Heart left ventricle (tissue), 16 donors: ENCODE measurements around the gene AFAP1L2. TPM values are rescaled to one million over a fixed set of nuclear protein-coding genes. Genes with fewer than 3 reads are reported as not detected.

Source experiments
- ATAC-seq, 4 donors: fragments of 200-7000 bp; cut with Tn5 transposase; one replicate each; pipeline ENCODE4 v1.9.1; 2020 to 2022; ENCODE audit warnings: moderate library complexity in 4 of 4, mild to moderate bottlenecking in 3 of 4, moderate number of reproducible peaks in 1 of 4
- DNase-seq, 5 donors: peaks; one replicate each; pipeline ENCODE4 v3.0.0-alpha.2; 2020
- H3K27ac ChIP-seq, 12 donors: fragments of 200-600 bp; sonication (generic) in 4 of 12; one replicate each; pipeline versions ENCODE4 v1.5.0 to v1.8.0; 2016 to 2022; ENCODE audit warnings: mild to moderate bottlenecking in 2 of 12
- H3K27me3 ChIP-seq, 9 donors: fragments of 200-600 bp; sonication (generic) in 2 of 9; one replicate each; pipeline versions ENCODE4 v1.5.1 to v1.8.0; 2016 to 2022; ENCODE audit warnings: mild to moderate bottlenecking in 3 of 9
- H3K36me3 ChIP-seq, 9 donors: fragments of 200-600 bp; sonication (generic) in 2 of 9; one replicate each; pipeline versions ENCODE4 v1.5.0 to v1.8.0; 2018 to 2022; ENCODE audit warnings: mild to moderate bottlenecking in 2 of 9
- H3K4me1 ChIP-seq, 12 donors: fragments of 200-600 bp; sonication (generic) in 4 of 12; one replicate each; pipeline versions ENCODE4 v1.5.0 to v1.8.0; 2016 to 2022; ENCODE audit warnings: mild to moderate bottlenecking in 3 of 12
- H3K4me3 ChIP-seq, 12 donors: fragments of 200-600 bp; sonication (generic) in 4 of 12; one replicate each; pipeline versions ENCODE4 v1.5.0 to v1.8.0; 2017 to 2022; ENCODE audit warnings: mild to moderate bottlenecking in 9 of 12, moderate library complexity in 4 of 12
- H3K9me3 ChIP-seq, 12 donors: fragments of 200-600 bp; sonication (generic) in 4 of 12; one replicate each; pipeline versions ENCODE4 v1.5.0 to v1.8.0; 2016 to 2022; ENCODE audit warnings: mild to moderate bottlenecking in 1 of 12
- POLR2A ChIP-seq, 2 donors: fragments of 450-650 bp; IDR thresholded peaks; one replicate each; pipeline ENCODE4 v1.6.1; 2017; ENCODE audit warnings: antibody characterized with exemption in 2 of 2, mild to moderate bottlenecking in 2 of 2, moderate library complexity in 2 of 2
- WGBS, 4 donors: extraction: QIAGEN DNeasy Blood & Tissue Kit in 2 of 4; methylation state at CpG; one replicate each; pipeline versions ENCODE4 v1.1.5 to v1.1.7; 2013 to 2018; 5-methylcytosine and 5-hydroxymethylcytosine counted together
- intact Hi-C, 10 donors: fragments of 100-400 bp; cut with DNase I; formaldehyde crosslinking; loops; one replicate each; pipeline versions ENCODE4 v1.11.1 to v1.14.2; 2022
- polyA plus RNA-seq, 2 donors: library from polyadenylated mRNA; stranded (reverse); fragments of 200-250 nt; gene quantifications; one replicate each; pipeline ENCODE4 v1.2.3, GENCODE V29; 2013
- total RNA-seq, 9 donors: library from RNA; depleted of rRNA in 2 of 9; stranded (reverse); fragments of >200 nt in 2 of 9; fragmentation: NEBNext Ultra II Directional in 3 of 9; extraction: Animal tissue kit (Norgen Biotek cat#: 25700) in 3 of 9; gene quantifications; one replicate each; pipeline versions ENCODE4 v1.1.0 to v1.2.4, GENCODE V29; 2016 to 2023
- TF ChIP-seq, protein P1 (sequence below), 12 donors: fragments of 200-600 bp; sonication (generic) in 4 of 12; IDR thresholded peaks; one replicate each; pipeline versions ENCODE4 v1.5.0 to v1.8.0; 2018 to 2022; ENCODE audit warnings: antibody characterized with exemption in 12 of 12, mild to moderate bottlenecking in 5 of 12
- donor health status: ischemic (EF 13 %, LVEDD 7.1; RV severe dilation, severe dysfunction).
- donor health status: healthy with polysubstance abuse.
- donor health status: DM: no; HTN: yes; CAD: no.
- donor health status: DM: no; HTN: no; CAD: no.
- donor health status: ischemic (EF 25% LVEDD 6.9; RV normal size, moderate dysfunction).
- donor health status: ischemic (EF 25% LVEDD 5.7; RV mildly dilated, moderate dysfunction).
- donor health status: healthy.
- donor health status: DM: yes; HTN: yes; CAD: no.
- donor health status: ischemic (EF 35%, LVEDD 5.7; RV mildly dilated, moderate dysfunction).
- donor health status: nonischemic (EF 11% LVEDD 7.7; RV severe dilation, severe dysfunction).
- donor health status: DM: yes; HTN: yes; CAD: no.
- donor health status: PGD.
- donor health status: ischemic (EF 29% LVEDD 5.4; RV normal size, mild dysfunction).
- donor health status: nonischemic (EF 23%, LVEDD 6.1; RV moderate dilation, normal function).

Gene AFAP1L2
- total and polyA plus RNA-seq, 11 donors, result 2.8 to 8.2 (median 4.3) TPM

DNA sequence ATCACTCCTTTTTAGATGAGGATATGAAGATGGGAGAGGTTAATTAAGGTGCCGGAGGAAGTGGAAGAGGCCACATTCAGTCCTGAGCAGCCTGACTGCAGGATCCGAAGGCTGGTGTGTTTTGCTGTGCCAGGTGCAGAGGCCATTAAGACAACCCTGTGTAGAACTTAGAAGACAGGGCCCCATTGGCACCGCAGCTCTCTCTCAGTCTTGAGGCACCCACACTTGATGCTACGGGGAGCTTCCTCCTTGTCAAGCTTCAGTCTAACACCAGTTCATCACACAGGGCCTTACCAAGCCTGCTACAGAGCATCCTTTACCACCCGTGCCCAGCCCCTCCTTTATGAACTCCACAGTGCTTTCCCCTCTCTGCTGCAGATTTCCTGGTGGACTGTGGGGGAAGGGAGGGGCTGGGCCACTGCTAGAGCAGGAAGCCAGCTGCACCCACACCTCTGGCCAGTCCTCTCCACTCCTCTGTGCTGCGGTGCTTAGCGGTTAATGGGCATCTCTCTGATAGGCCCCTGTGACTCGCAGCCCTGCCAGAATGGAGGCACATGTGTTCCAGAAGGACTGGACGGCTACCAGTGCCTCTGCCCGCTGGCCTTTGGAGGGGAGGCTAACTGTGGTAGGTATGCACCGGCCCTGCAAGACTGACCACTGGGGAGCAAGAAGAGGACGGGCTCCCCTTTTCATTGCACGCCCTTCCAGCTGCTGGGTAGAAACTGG is 119.8 kb downstream of the AFAP1L2 start:
- Histone ChIP-seq H3K27me3 (no peaks in the 10 kb centered on the region), H3K9me3 (no peaks in the 10 kb centered on the region), H3K4me3 (no peak overlapping the region), H3K36me3 (no peaks in the 10 kb centered on the region), H3K27ac (no peak overlapping the region), H3K4me1 (peaks cover 0 to 22% (median 3%) of the 10 kb centered on the region in 12 donors)
- ATAC-seq (no peak), DNase-seq (peak in 1 of 5 donors; percentile 43)
- WGBS, 4 donors, result 67 to 86% (median 81%) methylated on average over 7 to 13 of the region's 13 CpGs
- TF ChIP-seq, protein P1, sequence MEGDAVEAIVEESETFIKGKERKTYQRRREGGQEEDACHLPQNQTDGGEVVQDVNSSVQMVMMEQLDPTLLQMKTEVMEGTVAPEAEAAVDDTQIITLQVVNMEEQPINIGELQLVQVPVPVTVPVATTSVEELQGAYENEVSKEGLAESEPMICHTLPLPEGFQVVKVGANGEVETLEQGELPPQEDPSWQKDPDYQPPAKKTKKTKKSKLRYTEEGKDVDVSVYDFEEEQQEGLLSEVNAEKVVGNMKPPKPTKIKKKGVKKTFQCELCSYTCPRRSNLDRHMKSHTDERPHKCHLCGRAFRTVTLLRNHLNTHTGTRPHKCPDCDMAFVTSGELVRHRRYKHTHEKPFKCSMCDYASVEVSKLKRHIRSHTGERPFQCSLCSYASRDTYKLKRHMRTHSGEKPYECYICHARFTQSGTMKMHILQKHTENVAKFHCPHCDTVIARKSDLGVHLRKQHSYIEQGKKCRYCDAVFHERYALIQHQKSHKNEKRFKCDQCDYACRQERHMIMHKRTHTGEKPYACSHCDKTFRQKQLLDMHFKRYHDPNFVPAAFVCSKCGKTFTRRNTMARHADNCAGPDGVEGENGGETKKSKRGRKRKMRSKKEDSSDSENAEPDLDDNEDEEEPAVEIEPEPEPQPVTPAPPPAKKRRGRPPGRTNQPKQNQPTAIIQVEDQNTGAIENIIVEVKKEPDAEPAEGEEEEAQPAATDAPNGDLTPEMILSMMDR (IDR thresholded peaks at IDR 0.05), result no peak
- TF ChIP-seq POLR2A (IDR thresholded peaks at IDR 0.05), result no peak
- intact Hi-C loops, result no loop called here

DNA sequence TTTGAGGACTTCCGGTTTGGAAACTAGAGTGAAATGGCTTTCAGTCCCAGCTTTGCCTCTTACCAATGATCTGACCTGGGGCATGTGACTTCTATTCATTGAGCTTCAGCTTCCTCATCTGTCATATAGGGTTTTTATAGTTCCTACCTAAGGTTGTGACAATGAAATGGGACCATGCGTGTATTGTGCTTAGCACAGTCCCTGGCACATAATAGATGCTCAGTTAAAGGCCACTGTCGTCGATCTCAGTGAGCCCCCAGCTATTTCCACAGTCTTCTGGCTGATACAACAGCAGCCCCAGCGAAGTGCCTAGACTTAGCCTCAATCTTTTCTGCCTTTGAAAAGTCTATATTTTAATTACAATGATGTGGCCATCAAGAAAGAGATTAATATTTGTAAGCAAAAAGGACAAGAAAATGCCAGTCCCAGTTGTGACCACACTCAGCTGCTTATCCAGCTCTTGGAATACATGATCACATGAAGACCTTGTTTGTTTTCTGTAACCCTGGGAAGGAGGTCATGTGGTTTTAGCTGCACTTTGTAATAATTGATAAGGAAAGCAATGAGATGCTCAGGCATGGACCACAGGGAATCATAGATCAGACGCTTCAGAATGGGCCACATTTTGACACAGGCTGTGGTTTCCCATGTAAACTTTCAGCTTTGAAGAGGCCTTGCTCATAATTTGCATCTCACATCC is 120.6 kb downstream of the AFAP1L2 start:
- Histone ChIP-seq H3K4me1 (peaks cover 0 to 15% (median under 1%) of the 10 kb centered on the region in 12 donors), H3K27me3 (no peaks in the 10 kb centered on the region), H3K4me3 (no peak overlapping the region), H3K36me3 (no peaks in the 10 kb centered on the region), H3K9me3 (no peaks in the 10 kb centered on the region), H3K27ac (no peak overlapping the region)
- DNase-seq (no peak), ATAC-seq (peak in 2 of 4 donors; percentile 35 to 38)
- TF ChIP-seq, protein P1 (IDR thresholded peaks at IDR 0.05), result no peak
- TF ChIP-seq POLR2A (IDR thresholded peaks at IDR 0.05), result no peak
- 80 to 87% (median 85%) methylated on average over 6 of the region's 6 CpGs for WGBS, 4 donors
- intact Hi-C loops, result no loop called here

DNA sequence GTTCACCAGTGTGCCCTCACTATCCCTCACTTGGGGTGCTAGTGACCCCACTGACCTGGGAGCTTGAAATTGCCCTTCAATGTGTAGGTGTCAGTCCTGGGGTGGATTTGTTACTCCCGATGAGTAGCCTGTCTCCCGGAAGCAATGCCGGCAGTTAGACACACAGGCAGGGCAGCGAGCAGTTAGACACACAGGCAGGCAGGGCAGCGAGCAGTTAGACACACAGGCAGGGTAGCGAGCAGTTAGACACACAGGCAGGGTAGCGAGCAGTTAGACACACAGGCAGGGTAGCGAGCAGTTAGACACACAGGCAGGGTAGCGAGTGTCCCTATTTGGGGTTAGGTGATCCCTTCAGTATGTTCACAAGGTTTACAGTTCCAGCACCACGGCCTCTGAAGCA is 121.2 kb downstream of the AFAP1L2 start:
- Histone ChIP-seq H3K4me1 (peaks cover 0 to 12% (median 0%) of the 10 kb centered on the region in 12 donors), H3K36me3 (no peaks in the 10 kb centered on the region), H3K9me3 (no peaks in the 10 kb centered on the region), H3K27me3 (no peaks in the 10 kb centered on the region), H3K27ac (no peak overlapping the region), H3K4me3 (no peak overlapping the region)
- intact Hi-C loops, result no loop called here
- peak in 1 of 5 donors; percentile 20 for DNase-seq
- ATAC-seq, result no peak
- 95 to 98% (median 97%) methylated on average over 10 of the region's 10 CpGs for whole genome bisulfite sequencing, 4 donors
- no peak for TF ChIP-seq POLR2A (IDR thresholded peaks at IDR 0.05)
- TF ChIP-seq, protein P1 (IDR thresholded peaks at IDR 0.05), result no peak

DNA sequence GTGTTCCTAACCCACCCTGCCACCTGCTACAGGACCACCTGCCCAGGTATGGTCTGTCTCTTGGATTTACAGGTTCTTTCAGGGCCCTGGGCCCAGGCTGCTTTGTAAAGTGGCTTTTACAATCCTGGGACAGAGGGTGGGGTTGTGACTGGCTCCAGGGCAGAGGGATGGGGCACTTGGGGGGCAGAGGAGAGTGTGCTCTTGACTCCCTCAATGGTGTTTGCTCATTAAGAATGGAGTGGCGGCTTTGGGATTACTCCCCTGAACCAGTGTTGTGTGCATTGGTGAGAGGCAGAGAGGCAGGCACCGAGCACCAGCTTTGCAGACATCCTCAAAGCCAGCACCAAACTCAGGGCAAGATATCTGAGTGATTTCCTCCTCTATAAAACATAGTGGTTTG is 121.8 kb downstream of the AFAP1L2 start:
- Histone ChIP-seq H3K4me3 (no peak overlapping the region), H3K27me3 (no peaks in the 10 kb centered on the region), H3K9me3 (no peaks in the 10 kb centered on the region), H3K27ac (no peak overlapping the region), H3K36me3 (no peaks in the 10 kb centered on the region), H3K4me1 (peaks cover 0 to 12% (median 0%) of the 10 kb centered on the region in 12 donors)
- intact Hi-C loops, result no loop called here
- peak in 1 of 5 donors; percentile 13 for DNase-seq
- ATAC-seq, result no peak
- no peak for TF ChIP-seq POLR2A (IDR thresholded peaks at IDR 0.05)
- TF ChIP-seq, protein P1 (IDR thresholded peaks at IDR 0.05), result no peak
- WGBS, 4 donors, result 77 to 96% (median 95%) methylated on average over 2 of the region's 2 CpGs
